ENCODE measurements around the gene SHC3.

DNA sequence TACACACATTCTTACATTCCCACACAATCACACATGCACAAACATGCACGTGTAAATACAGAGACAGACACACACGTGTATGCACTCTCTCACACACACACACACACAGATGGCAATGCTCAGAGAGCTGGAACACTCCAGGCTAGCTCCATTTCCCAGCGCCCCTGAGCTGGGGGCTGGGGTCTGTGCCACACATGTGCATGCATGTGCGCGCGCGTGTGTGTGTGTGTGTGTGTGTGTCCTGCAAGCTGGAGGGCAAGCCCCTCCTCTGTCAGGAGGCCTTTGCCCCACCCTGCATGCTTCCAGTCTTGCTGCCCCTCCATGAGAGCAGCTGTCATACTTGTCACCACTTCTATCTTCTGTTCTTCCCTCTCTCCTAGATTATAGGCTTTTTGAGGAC, 204.0 kb downstream of the SHC3 start:
- TF ChIP-seq POLR2A (IDR thresholded peaks at IDR 0.05), result no peak
- no peak for TF ChIP-seq CTCF (IDR thresholded peaks at IDR 0.05)
- TF ChIP-seq EP300 (IDR thresholded peaks at IDR 0.05), result no peak
- TF ChIP-seq POLR2AphosphoS5 (IDR thresholded peaks at IDR 0.05), result no peak

Measured in gastroesophageal sphincter (tissue), 3 donors.